Activated naive CD8-positive, alpha-beta T cell treated with anti-CD3 and anti-CD28 coated beads for 36 hours (primary cell): ENCODE data around the gene ERICH2. TPM values are rescaled to one million over a fixed set of nuclear protein-coding genes. Genes with fewer than 3 reads are reported as not detected.

Experiments
- DNase-seq: peaks from one replicate; pipeline ENCODE4 v3.0.0; 2021
- H3K27ac Mint-ChIP-seq: one replicate; pipeline ENCODE4 v1.8.0; 2022; ENCODE audit warnings: mild to moderate bottlenecking, moderate library complexity, mixed read lengths
- H3K27me3 Mint-ChIP-seq: one replicate; pipeline ENCODE4 v1.8.0; 2022; ENCODE audit warnings: mild to moderate bottlenecking, mixed read lengths
- H3K36me3 Mint-ChIP-seq: one replicate; pipeline ENCODE4 v1.8.0; 2021; ENCODE audit warnings: mild to moderate bottlenecking, mixed read lengths
- H3K4me1 Mint-ChIP-seq: one replicate; pipeline ENCODE4 v1.8.0; 2021; ENCODE audit warnings: mixed read lengths
- H3K4me3 Mint-ChIP-seq: one replicate; pipeline ENCODE4 v1.8.0; 2022; ENCODE audit warnings: mild to moderate bottlenecking, moderate library complexity, mixed read lengths
- H3K9me3 Mint-ChIP-seq: one replicate; pipeline ENCODE4 v1.8.0; 2022; ENCODE audit warnings: mixed read lengths
- total RNA-seq, 2 experiments: library from RNA; stranded (reverse); gene quantifications; one replicate each; pipeline ENCODE4 v1.2.3, GENCODE V29; 2021

ERICH2 gene
- total RNA-seq, 2 experiments from 2014 or later, result 0.40 TPM; not detected in 1

- DNase-seq, result no peak
- no peaks in the 10 kb centered on the region for H3K36me3 Mint-ChIP-seq
- H3K27me3 Mint-ChIP-seq, result peaks cover 25% of the 10 kb centered on the region
- no peak overlapping the region for H3K27ac Mint-ChIP-seq
- no peaks in the 10 kb centered on the region for H3K4me1 Mint-ChIP-seq
- H3K4me3 Mint-ChIP-seq, result no peak overlapping the region
- no peaks in the 10 kb centered on the region for H3K9me3 Mint-ChIP-seq
Measured at GRCh38 chr2:170779304-170779703, 9.1 kb downstream of the ERICH2 start.

DNA sequence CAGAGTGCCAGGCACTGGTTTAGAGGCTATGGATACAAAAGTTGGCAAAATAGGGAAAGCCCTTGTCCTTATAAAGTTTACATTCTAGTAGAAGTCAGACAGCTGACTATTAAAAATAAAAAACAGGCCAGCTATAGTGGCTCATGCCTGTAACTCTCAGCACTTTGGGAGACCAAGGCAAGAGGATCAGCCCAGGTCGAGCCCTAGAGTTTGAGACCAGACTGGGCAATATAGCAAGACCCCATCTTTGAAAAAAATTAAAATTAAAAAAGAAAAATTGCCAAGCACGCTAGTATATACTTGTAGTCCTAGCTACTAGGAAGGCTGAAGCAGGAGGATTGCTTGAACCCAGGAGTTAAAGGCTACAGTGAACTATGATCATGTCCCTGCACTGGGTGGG lies 12.5 kb downstream of the ERICH2 start:
- Mint-ChIP-seq H3K9me3 (no peaks in the 10 kb centered on the region), H3K36me3 (no peaks in the 10 kb centered on the region)

DNA sequence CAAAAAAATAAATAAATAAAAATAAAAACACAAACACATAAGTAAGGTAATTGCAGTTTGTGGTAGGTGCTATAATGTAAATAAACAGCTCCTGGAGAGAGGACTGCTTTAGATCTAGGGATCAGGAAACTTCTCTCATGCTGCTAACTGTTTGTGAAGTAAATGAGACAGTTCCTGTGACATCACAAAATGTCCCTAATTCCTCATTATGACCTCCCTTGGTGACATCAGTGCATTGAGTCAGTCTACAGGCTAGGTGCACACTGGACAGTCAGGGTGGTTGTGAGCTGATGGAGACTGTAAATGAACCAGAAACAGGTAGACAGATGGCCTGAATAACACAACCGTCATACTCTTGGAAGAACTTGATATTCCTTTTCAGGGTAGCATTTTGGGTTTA lies 13.4 kb downstream of the ERICH2 start:
- no peaks in the 10 kb centered on the region for H3K9me3 Mint-ChIP-seq
- no peak overlapping the region for H3K4me3 Mint-ChIP-seq
- H3K27ac Mint-ChIP-seq, result no peak overlapping the region
- no peak for DNase-seq
- H3K27me3 Mint-ChIP-seq, result peaks cover 17% of the 10 kb centered on the region
- no peaks in the 10 kb centered on the region for H3K4me1 Mint-ChIP-seq
- H3K36me3 Mint-ChIP-seq, result no peaks in the 10 kb centered on the region

More for the DNA sequence above, 12.5 kb downstream of the ERICH2 start:
- Mint-ChIP-seq H3K27me3 (peaks cover 18% of the 10 kb centered on the region), H3K4me3 (no peak overlapping the region), H3K4me1 (no peaks in the 10 kb centered on the region), H3K27ac (no peak overlapping the region)
- no peak for DNase-seq

- H3K9me3 Mint-ChIP-seq, result no peaks in the 10 kb centered on the region
- peaks cover 7% of the 10 kb centered on the region for H3K27me3 Mint-ChIP-seq
- DNase-seq, result no peak
- H3K36me3 Mint-ChIP-seq, result no peaks in the 10 kb centered on the region
- H3K27ac Mint-ChIP-seq, result no peak overlapping the region
- H3K4me3 Mint-ChIP-seq, result no peak overlapping the region
- no peaks in the 10 kb centered on the region for H3K4me1 Mint-ChIP-seq
Measured at GRCh38 chr2:170798996-170799395, 28.8 kb downstream of the ERICH2 start.

DNA sequence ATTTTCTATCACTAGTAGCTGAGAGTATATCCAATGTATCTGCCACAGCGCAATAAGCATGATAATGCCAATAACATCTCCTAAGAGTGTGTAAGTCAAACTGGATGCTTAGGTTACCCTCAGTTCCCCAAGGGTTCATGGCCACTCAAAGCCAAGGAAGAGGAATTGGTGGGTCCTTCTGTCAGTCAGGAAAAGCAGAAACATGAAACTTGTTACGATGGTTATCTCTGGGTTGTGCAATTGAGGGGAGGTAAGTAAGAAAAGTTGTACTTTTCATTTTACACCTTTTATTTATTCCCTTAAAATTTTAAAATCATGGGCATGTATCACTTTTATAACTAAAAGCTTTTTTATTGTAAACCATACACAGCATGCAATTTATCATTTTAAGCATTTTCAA lies 36.4 kb downstream of the ERICH2 start:
- Mint-ChIP-seq H3K4me3 (no peak overlapping the region), H3K4me1 (no peaks in the 10 kb centered on the region), H3K27me3 (peaks cover 9% of the 10 kb centered on the region), H3K27ac (no peak overlapping the region), H3K9me3 (no peaks in the 10 kb centered on the region), H3K36me3 (no peaks in the 10 kb centered on the region)
- DNase-seq, result no peak

- Mint-ChIP-seq H3K36me3 (no peaks in the 10 kb centered on the region), H3K4me1 (peaks cover 30% of the 10 kb centered on the region), H3K9me3 (no peaks in the 10 kb centered on the region), H3K27ac (no peak overlapping the region), H3K4me3 (no peak overlapping the region), H3K27me3 (peaks cover 60% of the 10 kb centered on the region)
- DNase-seq, result no peak
Measured at GRCh38 chr2:170812710-170813600, 42.8 kb downstream of the ERICH2 start.

DNA sequence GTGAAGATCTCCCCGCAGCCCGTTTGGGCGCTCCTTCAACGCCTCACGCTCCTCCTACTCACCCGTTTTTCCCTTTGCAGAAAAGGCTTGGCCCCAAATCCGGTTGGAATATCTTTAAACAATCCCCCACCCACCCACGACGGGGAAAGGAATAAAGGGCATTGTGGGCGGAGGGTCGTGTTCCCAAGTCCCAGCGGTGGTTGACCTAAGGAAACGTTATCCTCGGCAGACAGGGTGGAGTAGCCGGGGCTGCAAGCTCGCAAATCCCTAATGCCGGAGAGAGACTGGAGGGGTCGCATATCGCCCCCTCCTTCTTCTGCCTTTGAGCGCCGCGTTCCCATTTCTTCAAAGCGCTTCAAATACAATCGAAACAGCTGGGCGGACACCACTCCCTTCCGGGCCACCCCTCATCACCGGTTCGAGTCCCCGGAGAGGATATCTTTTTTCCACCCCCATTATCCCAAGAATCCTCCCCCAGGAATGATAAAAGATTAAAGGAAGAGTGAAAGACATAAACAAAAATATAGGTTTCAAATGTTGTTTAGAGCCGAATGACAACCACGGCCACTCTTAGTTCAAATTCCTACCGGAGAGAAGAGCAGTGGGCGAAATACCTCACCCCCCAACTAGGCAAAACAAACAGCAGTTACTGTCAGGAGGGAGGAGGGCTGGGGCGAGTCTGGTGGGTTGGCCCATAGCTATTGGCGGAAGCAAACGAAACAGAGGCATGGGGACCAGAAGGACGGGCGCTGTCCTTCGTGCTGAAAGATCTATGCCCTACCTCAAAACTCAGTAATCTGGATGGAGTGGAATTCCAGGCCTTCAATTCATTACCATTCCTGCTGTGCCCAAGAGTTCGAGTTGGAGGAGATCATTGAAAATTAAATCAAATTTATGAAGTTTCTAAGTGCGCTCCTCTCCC lies 43.7 kb downstream of the ERICH2 start:
- H3K27ac Mint-ChIP-seq, result no peak overlapping the region

DNA sequence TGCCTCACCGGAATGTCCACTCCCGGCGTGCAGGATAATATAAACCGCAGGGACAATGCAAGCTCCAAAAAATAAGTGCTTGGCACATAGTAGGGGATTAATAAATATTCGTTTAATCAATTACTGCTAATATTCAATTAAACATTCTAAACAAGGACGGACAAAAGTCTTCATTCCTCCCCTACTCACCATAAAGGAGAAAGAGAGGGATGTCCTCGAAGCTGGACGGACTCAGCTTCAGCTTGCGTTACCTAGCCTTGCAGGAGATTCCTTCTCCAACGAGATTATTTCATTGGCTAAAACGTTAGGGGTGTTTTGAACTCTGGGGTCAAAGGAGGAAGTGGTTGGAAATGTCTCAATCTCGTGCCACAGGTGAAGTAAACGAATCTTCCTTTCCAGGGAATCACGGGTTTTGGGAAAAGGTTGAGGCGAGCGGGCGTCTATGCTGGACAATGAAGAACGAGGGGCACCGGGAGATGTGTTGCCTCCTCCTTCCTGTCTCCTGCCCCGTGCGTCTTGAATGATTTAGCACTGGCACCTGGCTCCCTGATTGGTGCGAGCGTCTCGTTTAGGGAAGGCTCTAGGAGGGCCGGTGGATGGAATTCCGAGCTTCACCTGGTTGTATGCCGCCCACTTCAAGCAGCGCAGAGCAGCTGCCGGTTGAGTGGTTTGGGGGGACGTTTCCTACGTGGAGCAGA lies 44.5 kb downstream of the ERICH2 start:
- H3K4me3 Mint-ChIP-seq, result no peak overlapping the region
- no peak overlapping the region for H3K27ac Mint-ChIP-seq
- no peak for DNase-seq
- no peaks in the 10 kb centered on the region for H3K36me3 Mint-ChIP-seq
- no peaks in the 10 kb centered on the region for H3K9me3 Mint-ChIP-seq
- peaks cover 38% of the 10 kb centered on the region for H3K4me1 Mint-ChIP-seq
- H3K27me3 Mint-ChIP-seq, result peaks cover 72% of the 10 kb centered on the region

More for the DNA sequence above, 43.7 kb downstream of the ERICH2 start:
- no peaks in the 10 kb centered on the region for H3K9me3 Mint-ChIP-seq
- no peaks in the 10 kb centered on the region for H3K36me3 Mint-ChIP-seq
- peaks cover 67% of the 10 kb centered on the region for H3K27me3 Mint-ChIP-seq
- DNase-seq, result no peak
- H3K4me1 Mint-ChIP-seq, result peaks cover 37% of the 10 kb centered on the region
- no peak overlapping the region for H3K4me3 Mint-ChIP-seq

GRCh38 chr2:170815311-170815710 lies 45.1 kb downstream of the ERICH2 start:
- Mint-ChIP-seq H3K27ac (no peak overlapping the region), H3K9me3 (no peaks in the 10 kb centered on the region), H3K36me3 (no peaks in the 10 kb centered on the region), H3K27me3 (peaks cover 78% of the 10 kb centered on the region), H3K4me1 (peaks cover 38% of the 10 kb centered on the region), H3K4me3 (peak overlapping the region; percentile 73)
- no peak for DNase-seq

DNA sequence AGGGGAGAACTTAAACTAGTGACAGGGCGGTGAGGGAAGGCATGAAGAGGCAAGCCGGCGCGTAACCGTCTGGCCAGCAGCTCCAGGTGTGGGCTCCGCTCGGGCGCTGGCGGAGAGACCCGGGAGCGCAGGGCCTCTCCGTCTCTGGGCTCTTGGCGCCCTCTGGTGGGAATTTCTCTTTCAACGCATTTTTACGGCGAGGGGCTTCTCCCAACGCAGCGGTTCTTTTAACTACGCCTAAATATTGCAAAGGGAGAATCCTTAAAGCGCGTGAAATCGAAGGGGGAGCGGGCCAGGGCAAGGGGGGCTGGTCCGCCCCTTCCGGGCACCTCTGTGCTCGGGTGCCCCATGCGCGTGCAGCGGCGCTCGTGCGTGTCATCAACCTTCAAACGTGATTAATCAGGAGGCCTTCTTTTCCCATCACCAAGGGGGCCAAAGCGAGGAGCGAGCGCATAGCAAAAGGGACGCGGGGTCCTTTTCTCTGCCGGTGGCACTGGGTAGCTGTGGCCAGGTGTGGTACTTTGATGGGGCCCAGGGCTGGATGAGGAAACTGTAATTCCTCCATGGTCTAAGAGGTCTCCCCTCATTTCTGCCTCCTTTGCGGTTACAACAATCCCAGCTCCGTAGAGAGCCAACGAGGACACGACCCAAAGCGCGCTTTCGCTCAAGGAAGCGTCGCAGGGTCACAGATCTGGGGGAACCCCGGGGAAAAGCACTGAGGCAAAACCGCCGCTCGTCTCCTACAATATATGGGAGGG lies 45.7 kb downstream of the ERICH2 start:
- H3K27ac Mint-ChIP-seq, result no peak overlapping the region
- peaks cover 44% of the 10 kb centered on the region for H3K4me1 Mint-ChIP-seq
- H3K9me3 Mint-ChIP-seq, result peaks cover 1% of the 10 kb centered on the region
- peak overlapping the region; percentile 73 for H3K4me3 Mint-ChIP-seq
- DNase-seq, result peak; percentile 77
- peaks cover 84% of the 10 kb centered on the region for H3K27me3 Mint-ChIP-seq
- no peaks in the 10 kb centered on the region for H3K36me3 Mint-ChIP-seq

DNA sequence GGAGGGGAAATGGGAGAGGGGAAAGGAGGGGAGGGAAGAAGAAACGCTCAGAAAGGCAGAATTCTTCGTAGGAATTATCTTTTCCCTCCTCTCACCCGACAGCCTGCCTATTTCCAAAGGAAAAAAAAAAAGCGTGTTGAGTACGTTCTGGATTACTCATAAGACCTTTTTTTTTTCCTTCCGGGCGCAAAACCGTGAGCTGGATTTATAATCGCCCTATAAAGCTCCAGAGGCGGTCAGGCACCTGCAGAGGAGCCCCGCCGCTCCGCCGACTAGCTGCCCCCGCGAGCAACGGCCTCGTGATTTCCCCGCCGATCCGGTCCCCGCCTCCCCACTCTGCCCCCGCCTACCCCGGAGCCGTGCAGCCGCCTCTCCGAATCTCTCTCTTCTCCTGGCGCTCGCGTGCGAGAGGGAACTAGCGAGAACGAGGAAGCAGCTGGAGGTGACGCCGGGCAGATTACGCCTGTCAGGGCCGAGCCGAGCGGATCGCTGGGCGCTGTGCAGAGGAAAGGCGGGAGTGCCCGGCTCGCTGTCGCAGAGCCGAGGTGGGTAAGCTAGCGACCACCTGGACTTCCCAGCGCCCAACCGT lies 46.4 kb downstream of the ERICH2 start, which contains the start of gene GAD1:
Gene GAD1 (plus strand): TSS at position 384 of the 589 bp plus-strand sequence. CDS start 1,705 bp downstream, outside the sequence.
- H3K9me3 Mint-ChIP-seq, result peaks cover 1% of the 10 kb centered on the region
- no peaks in the 10 kb centered on the region for H3K36me3 Mint-ChIP-seq
- H3K4me3 Mint-ChIP-seq, result peak within 1 kb of the TSS; percentile 73
- peak; percentile 78 for DNase-seq
- H3K27me3 Mint-ChIP-seq, result peaks cover 88% of the 10 kb centered on the region
- H3K27ac Mint-ChIP-seq, result no peak within 1 kb of the TSS
- peaks cover 49% of the 10 kb centered on the region for H3K4me1 Mint-ChIP-seq

GRCh38 chr2:170817093-170818035 lies 47.2 kb downstream of the ERICH2 start:
- Mint-ChIP-seq H3K36me3 (no peaks in the 10 kb centered on the region), H3K27ac (no peak overlapping the region), H3K9me3 (peaks cover 1% of the 10 kb centered on the region), H3K4me1 (peaks cover 54% of the 10 kb centered on the region), H3K4me3 (peak overlapping the region; percentile 73), H3K27me3 (peaks cover 92% of the 10 kb centered on the region)
- peak; percentile 41 for DNase-seq
